ENCODE results near the gene RAB30.

DNA sequence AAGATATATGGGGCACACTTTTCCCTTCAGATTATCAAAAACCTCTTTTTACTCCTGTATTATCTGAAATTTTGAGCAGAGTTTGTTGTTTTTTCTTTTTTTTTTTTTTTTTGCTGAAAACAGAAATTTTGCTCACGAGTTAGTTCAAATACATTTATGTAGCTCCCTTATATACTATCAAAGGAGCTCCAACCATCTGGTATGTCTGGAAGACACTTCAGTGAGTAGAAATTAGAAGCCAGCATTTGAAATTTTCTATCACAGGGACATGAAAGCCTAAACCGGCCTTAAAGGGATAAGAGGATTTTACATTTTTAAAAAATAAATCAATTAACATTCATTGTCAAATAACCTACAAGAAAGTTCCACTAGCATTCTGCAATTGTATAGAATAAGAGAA lies 96.8 kb downstream of the RAB30 start:
- no peak for TF ChIP-seq GABPA (tag; conservative IDR thresholded peaks at IDR 0.05; ENCODE audit: low read depth)
- TF ChIP-seq, protein P1, sequence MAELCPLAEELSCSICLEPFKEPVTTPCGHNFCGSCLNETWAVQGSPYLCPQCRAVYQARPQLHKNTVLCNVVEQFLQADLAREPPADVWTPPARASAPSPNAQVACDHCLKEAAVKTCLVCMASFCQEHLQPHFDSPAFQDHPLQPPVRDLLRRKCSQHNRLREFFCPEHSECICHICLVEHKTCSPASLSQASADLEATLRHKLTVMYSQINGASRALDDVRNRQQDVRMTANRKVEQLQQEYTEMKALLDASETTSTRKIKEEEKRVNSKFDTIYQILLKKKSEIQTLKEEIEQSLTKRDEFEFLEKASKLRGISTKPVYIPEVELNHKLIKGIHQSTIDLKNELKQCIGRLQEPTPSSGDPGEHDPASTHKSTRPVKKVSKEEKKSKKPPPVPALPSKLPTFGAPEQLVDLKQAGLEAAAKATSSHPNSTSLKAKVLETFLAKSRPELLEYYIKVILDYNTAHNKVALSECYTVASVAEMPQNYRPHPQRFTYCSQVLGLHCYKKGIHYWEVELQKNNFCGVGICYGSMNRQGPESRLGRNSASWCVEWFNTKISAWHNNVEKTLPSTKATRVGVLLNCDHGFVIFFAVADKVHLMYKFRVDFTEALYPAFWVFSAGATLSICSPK (IDR thresholded peaks at IDR 0.05; ENCODE audit: borderline replicate concordance), result no peak
- no peak for TF ChIP-seq IRF2 (CRISPR knock-in tag; IDR thresholded peaks at IDR 0.05)
- no peak for TF ChIP-seq CTBP1 (IDR thresholded peaks at IDR 0.05; ENCODE audit: borderline replicate concordance)
- TF ChIP-seq ZBTB1 (CRISPR knock-in tag; IDR thresholded peaks at IDR 0.05; ENCODE audit: borderline replicate concordance, low read depth), result no peak
- no peak for TF ChIP-seq ZNF124 (CRISPR knock-in tag; IDR thresholded peaks at IDR 0.05)
- TF ChIP-seq, protein P2, sequence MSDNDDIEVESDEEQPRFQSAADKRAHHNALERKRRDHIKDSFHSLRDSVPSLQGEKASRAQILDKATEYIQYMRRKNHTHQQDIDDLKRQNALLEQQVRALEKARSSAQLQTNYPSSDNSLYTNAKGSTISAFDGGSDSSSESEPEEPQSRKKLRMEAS (CRISPR knock-in tag; IDR thresholded peaks at IDR 0.05), result no peak
- no peak for TF ChIP-seq BHLHE40 (IDR thresholded peaks at IDR 0.05; ENCODE audit: low read length)
- no peak for TF ChIP-seq HNRNPH1 (optimal IDR thresholded peaks at IDR 0.05; ENCODE audit: low read depth, low read length)
